Nephron progenitor cell (in vitro differentiated cells): ENCODE data around the gene NIPAL4.

ENCODE experiments used
- DNase-seq: peaks from one replicate; pipeline ENCODE4 v3.0.0; 2021
- H3K27ac Mint-ChIP-seq: 2 replicates; pipeline ENCODE4 v1.8.0; 2021; ENCODE audit warnings: mild to moderate bottlenecking, moderate library complexity, mixed read lengths
- H3K27me3 Mint-ChIP-seq: 2 replicates; pipeline ENCODE4 v1.8.0; 2021; ENCODE audit warnings: mild to moderate bottlenecking, low read depth, mixed read lengths; ENCODE audit not compliant: poor library complexity
- H3K36me3 Mint-ChIP-seq: 2 replicates; pipeline ENCODE4 v1.8.0; 2021; ENCODE audit warnings: low read depth, mixed read lengths
- H3K4me1 Mint-ChIP-seq: 2 replicates; pipeline ENCODE4 v1.8.0; 2021; ENCODE audit warnings: mixed read lengths
- H3K4me3 Mint-ChIP-seq: 2 replicates; pipeline ENCODE4 v1.8.0; 2021; ENCODE audit warnings: mild to moderate bottlenecking, moderate library complexity, mixed read lengths
- H3K9me3 Mint-ChIP-seq: 2 replicates; pipeline ENCODE4 v1.8.0; 2021; ENCODE audit warnings: mild to moderate bottlenecking, moderate library complexity, mixed read lengths
- TF ChIP-seq, protein P1 (sequence below): fragments of 200-600 bp; sonication (generic); IDR thresholded peaks from 2 replicates; pipeline ENCODE4 v1.5.0; 2021; ENCODE audit warnings: antibody characterized with exemption

NIPAL4 gene

DNA sequence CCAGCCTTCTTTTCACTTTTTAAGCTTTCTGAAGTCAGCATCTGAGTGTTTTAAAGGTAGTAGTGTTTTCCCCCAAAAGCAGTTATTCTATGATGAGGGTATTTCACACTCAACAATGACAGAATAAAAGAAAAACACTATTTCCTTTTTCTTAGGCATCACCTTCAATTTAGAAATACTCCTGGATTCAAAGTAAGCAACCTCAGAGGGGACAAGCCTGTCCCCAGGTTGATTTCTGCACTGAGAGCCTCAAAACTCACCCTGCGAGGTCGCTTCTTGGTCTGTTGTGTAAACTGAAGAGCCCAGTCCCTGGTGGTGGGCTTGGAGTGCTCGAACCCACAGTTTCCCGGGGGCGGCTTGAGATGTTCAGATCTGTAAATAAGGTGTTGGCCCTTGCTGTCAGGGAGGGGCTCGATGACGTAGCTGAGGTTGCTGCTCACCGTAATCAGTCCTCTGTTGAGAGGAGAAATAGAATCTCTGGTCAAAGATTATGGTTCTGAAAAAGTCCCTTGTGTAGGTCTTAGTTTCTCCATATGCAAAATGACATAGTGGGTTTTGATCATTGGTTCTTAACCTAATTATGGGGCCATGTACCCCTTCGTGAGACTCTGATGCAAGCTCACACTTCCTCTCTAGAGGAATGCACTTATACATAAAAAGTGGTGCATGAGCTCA is 59.7 kb downstream of the NIPAL4 start:
- Mint-ChIP-seq H3K4me1 (peaks cover 33% of the 10 kb centered on the region), H3K27me3 (no peaks in the 10 kb centered on the region), H3K4me3 (no peak overlapping the region), H3K9me3 (no peaks in the 10 kb centered on the region), H3K36me3 (no peaks in the 10 kb centered on the region), H3K27ac (peak overlapping the region; percentile 19)
- no peak for DNase-seq
- TF ChIP-seq, protein P1, sequence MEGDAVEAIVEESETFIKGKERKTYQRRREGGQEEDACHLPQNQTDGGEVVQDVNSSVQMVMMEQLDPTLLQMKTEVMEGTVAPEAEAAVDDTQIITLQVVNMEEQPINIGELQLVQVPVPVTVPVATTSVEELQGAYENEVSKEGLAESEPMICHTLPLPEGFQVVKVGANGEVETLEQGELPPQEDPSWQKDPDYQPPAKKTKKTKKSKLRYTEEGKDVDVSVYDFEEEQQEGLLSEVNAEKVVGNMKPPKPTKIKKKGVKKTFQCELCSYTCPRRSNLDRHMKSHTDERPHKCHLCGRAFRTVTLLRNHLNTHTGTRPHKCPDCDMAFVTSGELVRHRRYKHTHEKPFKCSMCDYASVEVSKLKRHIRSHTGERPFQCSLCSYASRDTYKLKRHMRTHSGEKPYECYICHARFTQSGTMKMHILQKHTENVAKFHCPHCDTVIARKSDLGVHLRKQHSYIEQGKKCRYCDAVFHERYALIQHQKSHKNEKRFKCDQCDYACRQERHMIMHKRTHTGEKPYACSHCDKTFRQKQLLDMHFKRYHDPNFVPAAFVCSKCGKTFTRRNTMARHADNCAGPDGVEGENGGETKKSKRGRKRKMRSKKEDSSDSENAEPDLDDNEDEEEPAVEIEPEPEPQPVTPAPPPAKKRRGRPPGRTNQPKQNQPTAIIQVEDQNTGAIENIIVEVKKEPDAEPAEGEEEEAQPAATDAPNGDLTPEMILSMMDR, result no peak

DNA sequence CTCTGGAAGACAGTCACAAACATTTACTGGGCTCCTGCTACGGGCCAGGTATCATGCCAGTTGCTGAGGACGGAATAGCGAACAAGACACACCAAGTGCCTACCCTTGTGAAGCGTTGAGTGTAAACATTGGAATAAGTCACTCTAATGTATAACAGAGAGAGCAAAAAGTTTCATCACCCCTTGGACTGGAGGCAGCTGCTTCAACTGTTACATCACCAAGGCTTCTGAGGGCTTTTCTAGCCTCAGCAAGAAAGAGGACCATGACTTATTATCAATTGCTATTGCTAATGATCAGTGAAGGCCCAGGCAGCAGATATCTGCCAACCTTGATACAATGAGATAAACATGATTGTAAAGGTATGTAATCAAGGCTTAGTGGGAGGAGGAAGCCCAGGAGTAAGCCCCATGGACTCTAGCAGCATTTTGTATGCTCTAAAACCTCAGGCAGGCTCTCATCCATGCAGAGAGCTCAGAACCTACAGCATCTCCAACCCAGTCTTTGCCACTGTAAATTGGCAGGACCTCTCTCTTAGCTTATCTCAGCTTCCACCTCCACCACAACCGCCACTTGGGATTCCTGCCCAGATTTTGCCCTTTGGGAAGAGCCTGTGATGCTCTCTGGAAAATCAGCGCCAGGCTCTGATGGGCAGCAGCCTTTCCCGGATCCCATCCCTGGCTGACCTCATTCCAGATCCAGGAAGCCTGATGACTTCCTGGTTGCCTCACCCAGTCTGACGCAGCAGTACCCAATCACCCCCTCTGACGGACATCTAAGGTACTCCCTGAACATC is 61.1 kb downstream of the NIPAL4 start:
- Mint-ChIP-seq H3K4me3 (no peak overlapping the region), H3K36me3 (no peaks in the 10 kb centered on the region)
- TF ChIP-seq, protein P1, result no peak

DNA sequence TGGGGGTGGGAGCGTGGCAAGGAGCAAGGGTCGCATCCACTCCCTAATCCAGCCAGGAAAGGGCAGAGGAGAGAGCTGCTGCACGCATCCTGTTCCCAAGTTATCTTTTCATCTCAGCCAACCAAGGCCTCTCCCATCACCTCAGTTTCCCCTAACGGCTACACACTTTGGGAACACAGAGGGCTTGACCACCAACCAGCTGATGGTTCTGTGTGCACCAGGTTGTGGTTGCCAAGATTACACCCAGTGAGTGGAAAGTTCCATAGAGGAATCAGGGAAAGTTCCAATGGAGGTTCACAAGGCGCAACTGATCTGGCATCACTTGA is 61.7 kb downstream of the NIPAL4 start:
- no peak for DNase-seq
- no peaks in the 10 kb centered on the region for H3K9me3 Mint-ChIP-seq
- H3K36me3 Mint-ChIP-seq, result no peaks in the 10 kb centered on the region
- H3K4me1 Mint-ChIP-seq, result peaks cover 21% of the 10 kb centered on the region
- H3K27ac Mint-ChIP-seq, result peak overlapping the region; percentile 31
- no peaks in the 10 kb centered on the region for H3K27me3 Mint-ChIP-seq
- H3K4me3 Mint-ChIP-seq, result no peak overlapping the region
- TF ChIP-seq, protein P1, result no peak

More for the DNA sequence above, 61.1 kb downstream of the NIPAL4 start:
- peaks cover 27% of the 10 kb centered on the region for H3K4me1 Mint-ChIP-seq
- no peak for DNase-seq
- H3K9me3 Mint-ChIP-seq, result no peaks in the 10 kb centered on the region
- peak overlapping the region; percentile 31 for H3K27ac Mint-ChIP-seq
- H3K27me3 Mint-ChIP-seq, result no peaks in the 10 kb centered on the region

DNA sequence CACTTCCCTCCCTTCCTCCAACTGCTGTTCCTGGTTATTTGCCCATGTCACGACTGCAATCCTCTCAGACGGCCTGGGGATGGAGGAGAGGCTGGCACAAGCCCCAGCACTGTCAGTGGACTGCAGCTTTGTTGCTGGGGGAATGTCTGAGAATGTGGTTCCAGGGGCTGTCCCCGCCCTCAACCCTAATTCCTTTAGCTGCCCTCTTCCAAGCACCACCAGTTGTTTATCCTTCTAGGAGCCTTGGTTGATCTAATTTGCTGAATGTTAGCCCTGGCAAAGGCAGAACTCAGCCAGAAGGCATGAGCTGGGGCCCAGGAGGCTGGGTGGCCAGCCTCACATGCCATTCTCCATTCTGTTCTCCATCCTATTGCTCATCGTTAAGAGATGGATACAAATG is 64.0 kb downstream of the NIPAL4 start:
- TF ChIP-seq, protein P1, result no peak
- Mint-ChIP-seq H3K36me3 (peaks cover 4% of the 10 kb centered on the region), H3K27me3 (no peaks in the 10 kb centered on the region), H3K9me3 (no peaks in the 10 kb centered on the region), H3K4me3 (no peak overlapping the region), H3K4me1 (peaks cover 31% of the 10 kb centered on the region), H3K27ac (no peak overlapping the region)
- DNase-seq, result no peak
